Measurements from ENCODE around the gene NOX1.
"Not testable (repeated sequence)": the region's sequence is repeated elsewhere in the genome, so short reads cannot be mapped to it uniquely, and the experiment has no call there.

The NOX1 gene

GRCh38 chrX:100829730-100830129 is 44.4 kb downstream of the NOX1 start:
- no peak overlapping the region for H3K4me3 ChIP-seq (ENCODE audit: low read depth, low read length)
- peak; percentile 5 for DNase-seq (ENCODE audit: low read depth)

DNA sequence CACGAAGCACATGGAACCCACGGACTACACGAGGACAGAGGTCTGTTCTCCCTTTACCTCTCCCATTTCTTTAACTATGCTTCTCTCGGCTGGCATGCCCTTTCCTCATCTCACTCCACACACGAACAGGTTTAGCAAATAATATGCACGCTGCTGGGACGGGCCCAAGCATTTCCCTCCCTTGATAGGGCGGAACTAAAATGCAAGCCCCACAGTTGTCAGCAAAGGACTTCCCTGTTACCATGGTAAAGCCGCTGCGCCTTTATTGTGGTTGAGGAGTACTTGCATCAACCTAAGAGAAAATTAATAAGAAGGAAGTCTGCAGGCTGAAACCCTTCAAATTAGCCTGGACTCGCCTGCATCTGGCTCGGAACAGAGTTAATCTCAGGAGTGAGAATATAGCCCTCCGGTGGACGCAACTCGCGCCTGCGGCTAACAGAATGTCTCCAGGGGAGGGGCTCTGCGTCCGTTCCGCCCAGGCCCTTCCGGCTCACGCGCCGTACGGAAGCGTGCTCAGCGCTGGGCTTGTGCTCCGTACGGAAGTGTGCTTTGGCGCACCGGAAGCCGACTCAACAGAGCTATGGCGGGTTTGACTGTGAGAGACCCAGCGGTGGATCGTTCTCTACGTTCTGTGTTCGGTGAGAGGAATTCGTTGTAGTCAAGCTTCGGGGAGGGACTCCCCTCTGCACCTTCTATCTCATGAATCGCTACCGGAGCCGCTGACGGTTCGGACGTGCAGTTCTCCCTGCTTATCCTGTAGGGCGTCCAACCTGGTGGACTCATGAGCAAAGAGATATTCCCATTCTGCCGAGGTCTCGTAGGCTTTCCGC is 54.1 kb downstream of the NOX1 start, which contains the start of gene CSTF2:
CSTF2 (plus strand) TSS at position 555 of the 830 bp plus-strand sequence; CDS start at position 581, 26 bp downstream.
- peak within 1 kb of the TSS; percentile 70 for H3K4me3 ChIP-seq (ENCODE audit: low read depth, low read length)
- DNase-seq (ENCODE audit: low read depth) = peak; percentile 55

GRCh38 chrX:100819534-100819836 is 54.7 kb downstream of the NOX1 start:
- peak overlapping the region; percentile 70 for H3K4me3 ChIP-seq (ENCODE audit: low read depth, low read length)
- no peak for DNase-seq (ENCODE audit: low read depth)

DNA sequence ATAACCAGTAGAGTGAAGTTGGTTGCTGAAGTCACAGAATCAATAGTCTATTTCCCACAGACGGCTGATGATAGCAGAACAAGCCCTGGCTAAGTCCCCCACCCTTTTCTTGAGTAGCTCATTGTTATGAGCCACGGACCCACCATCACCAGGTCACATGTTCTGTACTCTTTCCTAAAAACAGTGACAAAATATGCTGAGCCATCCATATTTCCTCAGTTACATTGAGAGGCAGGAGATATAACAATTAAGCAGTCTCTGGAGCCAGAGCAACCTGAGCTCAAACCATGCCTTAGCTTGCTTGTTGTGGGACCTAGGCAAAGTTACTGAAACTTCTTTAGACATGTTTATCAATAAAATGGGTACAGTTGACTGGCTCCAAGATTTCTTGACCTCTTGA is 56.8 kb downstream of the NOX1 start:
- H3K4me3 ChIP-seq (ENCODE audit: low read depth, low read length) = no peak overlapping the region
- DNase-seq (ENCODE audit: low read depth) = no peak

DNA sequence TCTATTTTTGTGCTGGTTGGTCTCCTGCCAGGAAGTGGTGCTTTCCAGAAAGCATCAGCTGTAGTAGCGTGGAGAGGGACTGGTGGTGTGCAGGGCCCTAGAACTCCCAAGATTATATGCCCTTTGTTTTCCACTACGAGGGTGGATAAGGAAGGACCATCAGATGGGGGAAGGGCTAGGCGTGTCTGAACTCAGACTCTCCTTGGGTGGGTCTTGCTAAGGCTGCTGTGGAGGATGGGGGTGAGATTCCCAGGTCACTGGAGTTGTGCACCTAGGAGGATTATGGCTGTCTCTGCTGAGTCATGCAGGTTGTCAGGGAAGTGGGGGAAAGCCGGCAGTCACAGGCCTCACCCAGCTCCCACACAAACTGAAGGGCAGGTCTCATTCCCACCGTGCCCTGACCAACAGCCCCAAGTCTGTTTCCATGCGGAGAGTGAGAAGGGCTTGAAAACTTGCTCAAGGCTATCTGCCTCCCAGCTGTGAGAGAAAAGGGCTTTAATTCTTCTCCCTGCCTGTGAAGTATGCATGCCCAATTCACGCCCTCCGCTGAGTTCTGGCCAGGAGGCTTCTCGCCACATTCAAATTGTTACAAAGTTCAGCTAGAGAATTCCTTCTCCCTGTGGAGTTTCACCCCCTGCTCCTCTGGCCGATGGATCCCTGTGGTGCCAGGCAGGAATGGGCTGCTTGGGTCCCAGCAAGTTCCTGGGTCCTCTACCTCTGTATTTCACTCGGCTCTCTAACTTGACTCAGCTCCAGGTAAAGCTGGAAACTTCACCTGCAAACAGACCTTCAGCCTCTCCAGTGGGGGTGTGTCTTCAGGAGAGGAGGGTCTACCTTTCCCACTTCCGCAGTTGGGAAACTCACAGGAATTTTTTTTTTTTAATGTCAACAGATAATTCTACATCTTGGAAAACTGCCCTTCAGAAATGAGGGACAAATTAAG is 61.7 kb downstream of the NOX1 start:
- H3K4me3 ChIP-seq (ENCODE audit: low read depth, low read length) = no peak overlapping the region
- no peak for DNase-seq (ENCODE audit: low read depth)

DNA sequence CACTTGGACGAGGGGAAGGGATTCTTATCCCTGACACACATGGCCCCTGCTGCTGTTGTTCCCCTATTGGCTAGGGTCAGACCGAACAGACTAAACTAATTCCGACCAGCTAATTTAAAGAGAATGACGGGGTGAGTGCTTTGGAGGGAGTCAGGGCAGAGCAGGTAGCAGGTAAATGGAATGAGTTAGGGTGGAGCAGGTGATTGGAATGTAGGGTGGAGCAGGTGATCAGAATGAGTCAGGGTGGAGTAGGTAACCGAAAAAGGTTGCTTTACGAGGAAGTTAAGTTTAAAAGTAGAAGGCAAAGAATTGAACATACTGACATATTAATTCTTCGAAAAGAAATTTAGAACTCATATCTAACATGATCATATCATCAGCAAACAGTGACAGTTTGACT is 65.9 kb downstream of the NOX1 start:
- not testable (repeated sequence) for DNase-seq (ENCODE audit: low read depth); H3K4me3 ChIP-seq (ENCODE audit: low read depth, low read length)

DNA sequence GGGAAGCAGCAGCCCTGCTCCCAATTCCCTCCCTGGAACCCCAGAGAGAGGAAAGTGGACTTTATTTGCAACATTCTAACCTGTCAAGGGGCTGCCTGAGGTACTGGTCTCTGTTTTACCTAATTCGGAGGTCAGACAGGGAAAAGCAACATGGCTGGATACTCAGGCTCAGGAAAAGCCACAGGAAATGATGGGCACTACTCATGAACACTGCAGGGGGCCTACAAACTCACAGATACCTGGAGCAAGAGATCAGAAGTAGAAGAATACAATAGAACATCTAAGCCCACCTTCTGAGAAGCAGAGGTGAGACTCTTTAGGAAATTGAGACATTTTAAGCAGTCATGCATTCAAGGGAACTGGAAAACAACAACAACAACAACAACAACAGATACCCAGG is 69.4 kb downstream of the NOX1 start:
- no peak overlapping the region for H3K4me3 ChIP-seq (ENCODE audit: low read depth, low read length)
- no peak for DNase-seq (ENCODE audit: low read depth)

DNA sequence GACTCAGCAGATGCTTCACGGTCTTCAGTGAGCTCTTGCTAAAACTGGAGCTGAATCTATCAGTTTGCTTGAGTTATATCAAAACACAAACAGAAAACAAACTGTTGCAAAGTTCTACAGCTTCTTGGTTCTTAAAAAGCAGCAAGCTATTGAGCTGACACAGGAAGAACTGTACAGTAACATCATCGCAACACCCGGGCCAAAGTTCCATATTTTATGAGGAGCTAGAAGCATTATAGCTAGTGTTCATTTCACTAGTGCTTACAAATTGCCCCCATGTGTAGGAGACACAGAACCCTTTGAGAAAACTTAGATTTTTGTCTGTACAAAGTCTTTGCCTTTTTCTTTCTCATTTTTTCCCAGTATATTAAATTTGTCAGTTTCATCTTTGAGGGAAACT is 71.3 kb downstream of the NOX1 start:
- no peak for DNase-seq (ENCODE audit: low read depth)
- H3K4me3 ChIP-seq (ENCODE audit: low read depth, low read length) = no peak overlapping the region

DNA sequence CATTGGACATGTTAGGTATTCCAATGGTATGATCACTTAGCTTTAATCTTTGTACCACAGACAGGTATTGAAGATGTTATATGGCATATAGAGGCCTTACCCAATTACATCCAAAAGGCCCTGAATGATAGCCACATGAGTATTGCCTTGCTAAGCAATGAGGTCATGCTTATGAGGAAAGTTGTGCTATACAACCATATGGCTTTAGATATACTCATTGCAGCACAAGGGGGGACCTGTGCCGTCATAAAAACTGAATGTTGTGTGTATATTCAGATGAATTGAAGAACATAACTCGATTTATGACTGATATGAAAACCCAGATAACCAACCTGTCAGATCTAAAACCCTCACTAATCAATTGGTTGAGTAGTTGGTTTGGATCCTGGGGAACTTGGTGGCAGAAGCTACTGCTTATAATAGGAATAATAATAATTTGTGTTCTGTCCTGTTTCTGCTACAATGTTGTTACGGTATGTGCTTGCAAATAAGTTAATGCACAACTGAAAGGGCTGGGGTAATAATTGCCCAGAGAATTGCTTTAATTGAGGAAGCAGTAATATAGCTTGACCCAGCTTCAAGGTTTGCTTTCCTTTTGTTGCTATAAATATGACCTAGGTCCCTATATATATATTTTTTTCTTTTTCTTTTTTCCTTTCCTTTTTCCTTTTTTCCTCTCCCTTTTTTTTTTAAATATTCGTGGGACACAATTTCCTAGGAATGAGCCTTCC is 75.5 kb downstream of the NOX1 start:
- no peak for DNase-seq (ENCODE audit: low read depth)
- H3K4me3 ChIP-seq (ENCODE audit: low read depth, low read length) = no peak overlapping the region

GRCh38 chrX:100797359-100797758 is 76.8 kb downstream of the NOX1 start:
- no peak overlapping the region for H3K4me3 ChIP-seq (ENCODE audit: low read depth, low read length)
- no peak for DNase-seq (ENCODE audit: low read depth)

DNA sequence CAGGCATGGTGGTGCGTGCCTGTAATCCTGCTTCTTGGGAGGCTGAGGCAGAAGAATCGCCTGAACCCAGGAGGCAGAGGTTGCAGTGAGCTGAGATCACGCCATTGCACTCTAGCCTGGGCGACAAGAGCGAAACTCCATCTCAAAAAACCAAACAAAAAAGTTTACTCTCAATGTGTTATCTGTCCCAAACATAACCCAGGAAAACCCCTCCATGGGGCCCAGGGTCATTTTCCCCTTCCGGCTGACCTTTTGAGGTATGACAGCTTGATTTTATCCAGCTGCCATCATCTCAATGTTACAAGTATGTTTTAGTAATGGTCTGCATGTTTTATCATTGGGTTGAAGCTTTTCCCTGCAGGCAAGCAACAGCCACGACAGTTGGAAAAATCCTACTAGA is 77.8 kb downstream of the NOX1 start:
- DNase-seq (ENCODE audit: low read depth); H3K4me3 ChIP-seq (ENCODE audit: low read depth, low read length): not testable (repeated sequence)
